Stomach (tissue), 4 donors: Measurements from ENCODE around the gene CNR2.

ENCODE experiments used
- CTCF ChIP-seq, 7 experiments: fragments of 450-650 bp in 4 of 7; fragments of 200-600 bp in 3 of 7; sonication (generic) in 3 of 7; IDR thresholded peaks; one replicate each; pipeline ENCODE4 v1.5.1; 2016 to 2019; ENCODE audit warnings: antibody characterized with exemption in 7 of 7, control low read depth in 2 of 7, mild to moderate bottlenecking in 1 of 7
- POLR2AphosphoS5 ChIP-seq, 3 donors: sonication (generic); formaldehyde crosslinking; IDR thresholded peaks; one replicate each; pipeline ENCODE4 v1.6.1; 2016; ENCODE audit warnings: antibody characterized with exemption in 3 of 3

GRCh38 chr1:23867542-23867894 is 45.6 kb downstream of the CNR2 start:
- TF ChIP-seq CTCF (IDR thresholded peaks at IDR 0.05) (no peak), POLR2AphosphoS5 (IDR thresholded peaks at IDR 0.05) (no peak)
